ENCODE results near the gene INSL3.
"Not testable (repeated sequence)": the region's sequence is repeated elsewhere in the genome, so short reads cannot be mapped to it uniquely, and the experiment has no call there.

The INSL3 gene

GRCh38 chr19:17778968-17779929 lies 42.1 kb downstream of the INSL3 start:
- H3K79me2 ChIP-seq (ENCODE audit: insufficient read depth, low read length), result no peaks in the 10 kb centered on the region
- H3K27me3 ChIP-seq (ENCODE audit: insufficient read depth, low read length, poor library complexity, severe bottlenecking), result no peaks in the 10 kb centered on the region
- H2AFZ ChIP-seq (ENCODE audit: low read length), result no peak overlapping the region
- H3K36me3 ChIP-seq (ENCODE audit: insufficient read depth, low read length), result peaks cover 26% of the 10 kb centered on the region; the same call in 1 of the 2 replicates
- H3K9me2 ChIP-seq (replicated peaks; ENCODE audit: low read depth, low read length), result no peaks in the 10 kb centered on the region
- H3F3A ChIP-seq (ENCODE audit: low read depth), result no peaks in the 10 kb centered on the region
- no peak overlapping the region for H3K4me2 ChIP-seq (ENCODE audit: low read depth, low read length, poor library complexity, severe bottlenecking)
- no peaks in the 10 kb centered on the region for H4K20me1 ChIP-seq (ENCODE audit: insufficient read depth, low read length, poor library complexity, severe bottlenecking)
- no peaks in the 10 kb centered on the region for H3K4me1 ChIP-seq (ENCODE audit: insufficient read depth, low read length, poor library complexity, severe bottlenecking)
- H3K4me3 ChIP-seq (ENCODE audit: low read length, poor library complexity, severe bottlenecking), result no peak overlapping the region
- no peaks in the 10 kb centered on the region for H3K9me3 ChIP-seq (ENCODE audit: insufficient read depth, low read depth, low read length)
- no peak for TF ChIP-seq EZH2phosphoT487 (IDR thresholded peaks at IDR 0.05; ENCODE audit: borderline replicate concordance)
- TF ChIP-seq, protein P1, sequence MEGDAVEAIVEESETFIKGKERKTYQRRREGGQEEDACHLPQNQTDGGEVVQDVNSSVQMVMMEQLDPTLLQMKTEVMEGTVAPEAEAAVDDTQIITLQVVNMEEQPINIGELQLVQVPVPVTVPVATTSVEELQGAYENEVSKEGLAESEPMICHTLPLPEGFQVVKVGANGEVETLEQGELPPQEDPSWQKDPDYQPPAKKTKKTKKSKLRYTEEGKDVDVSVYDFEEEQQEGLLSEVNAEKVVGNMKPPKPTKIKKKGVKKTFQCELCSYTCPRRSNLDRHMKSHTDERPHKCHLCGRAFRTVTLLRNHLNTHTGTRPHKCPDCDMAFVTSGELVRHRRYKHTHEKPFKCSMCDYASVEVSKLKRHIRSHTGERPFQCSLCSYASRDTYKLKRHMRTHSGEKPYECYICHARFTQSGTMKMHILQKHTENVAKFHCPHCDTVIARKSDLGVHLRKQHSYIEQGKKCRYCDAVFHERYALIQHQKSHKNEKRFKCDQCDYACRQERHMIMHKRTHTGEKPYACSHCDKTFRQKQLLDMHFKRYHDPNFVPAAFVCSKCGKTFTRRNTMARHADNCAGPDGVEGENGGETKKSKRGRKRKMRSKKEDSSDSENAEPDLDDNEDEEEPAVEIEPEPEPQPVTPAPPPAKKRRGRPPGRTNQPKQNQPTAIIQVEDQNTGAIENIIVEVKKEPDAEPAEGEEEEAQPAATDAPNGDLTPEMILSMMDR (conservative IDR thresholded peaks at IDR 0.05; ENCODE audit: low read length), result no peak
- H3K9ac ChIP-seq (ENCODE audit: low read depth, low read length, poor library complexity, severe bottlenecking), result no peak overlapping the region

DNA sequence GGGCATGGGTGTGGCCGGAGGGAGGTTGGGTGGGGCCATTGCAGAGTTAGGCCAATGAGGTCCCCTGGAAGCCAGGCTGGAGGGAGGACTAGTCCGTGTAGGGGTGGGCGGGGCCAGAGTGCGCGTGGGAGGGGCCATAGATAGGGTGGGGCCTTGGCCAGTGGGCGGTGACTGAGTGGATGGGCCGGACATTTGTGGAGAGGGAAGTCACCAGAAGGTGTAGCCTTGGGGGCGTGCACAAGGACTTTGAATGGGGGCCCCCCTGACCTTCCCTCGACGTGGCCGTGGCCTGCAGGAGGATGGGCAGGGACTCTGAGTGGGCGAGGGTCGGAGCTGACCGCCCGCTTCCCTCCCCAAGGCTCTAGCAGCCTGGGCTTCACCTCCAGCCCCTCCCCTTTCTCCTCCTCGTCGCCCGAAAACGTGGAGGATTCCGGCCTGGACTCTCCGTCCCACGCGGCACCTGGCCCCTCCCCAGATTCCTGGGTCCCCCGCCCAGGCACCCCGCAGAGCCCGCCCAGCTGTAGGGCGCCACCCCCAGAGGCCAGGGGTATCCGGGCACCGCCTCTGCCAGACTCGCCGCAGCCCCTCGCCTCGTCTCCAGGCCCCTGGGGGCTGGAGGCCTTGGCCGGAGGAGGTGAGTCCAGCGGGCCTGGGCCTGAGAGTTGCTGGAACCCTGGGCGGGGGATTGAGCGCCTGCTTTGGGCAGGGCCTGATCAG lies 42.9 kb downstream of the INSL3 start:
- Histone ChIP-seq H3F3A (ENCODE audit: low read depth) (no peaks in the 10 kb centered on the region), H3K4me1 (ENCODE audit: insufficient read depth, low read length, poor library complexity, severe bottlenecking) (no peaks in the 10 kb centered on the region), H3K27me3 (ENCODE audit: insufficient read depth, low read length, poor library complexity, severe bottlenecking) (no peaks in the 10 kb centered on the region), H3K9me3 (ENCODE audit: insufficient read depth, low read depth, low read length) (no peaks in the 10 kb centered on the region), H3K79me2 (ENCODE audit: insufficient read depth, low read length) (no peaks in the 10 kb centered on the region), H4K20me1 (ENCODE audit: insufficient read depth, low read length, poor library complexity, severe bottlenecking) (no peaks in the 10 kb centered on the region), H2AFZ (ENCODE audit: low read length) (no peak overlapping the region), H3K36me3 (ENCODE audit: insufficient read depth, low read length) (peaks cover 28% of the 10 kb centered on the region; the same call in 1 of the 2 replicates), H3K9ac (ENCODE audit: low read depth, low read length, poor library complexity, severe bottlenecking) (no peak overlapping the region), H3K4me3 (ENCODE audit: low read length, poor library complexity, severe bottlenecking) (no peak overlapping the region), H3K4me2 (ENCODE audit: low read depth, low read length, poor library complexity, severe bottlenecking) (no peak overlapping the region), H3K9me2 (replicated peaks; ENCODE audit: low read depth, low read length) (no peaks in the 10 kb centered on the region)
- TF ChIP-seq EZH2phosphoT487 (IDR thresholded peaks at IDR 0.05; ENCODE audit: borderline replicate concordance), result no peak
- TF ChIP-seq, protein P1 (conservative IDR thresholded peaks at IDR 0.05; ENCODE audit: low read length), result no peak

GRCh38 chr19:17777840-17778239 lies 43.5 kb downstream of the INSL3 start:
- not testable (repeated sequence) for H3K4me1 ChIP-seq (ENCODE audit: insufficient read depth, low read length, poor library complexity, severe bottlenecking); H4K20me1 ChIP-seq (ENCODE audit: insufficient read depth, low read length, poor library complexity, severe bottlenecking); H3K4me2 ChIP-seq (ENCODE audit: low read depth, low read length, poor library complexity, severe bottlenecking); H3K9ac ChIP-seq (ENCODE audit: low read depth, low read length, poor library complexity, severe bottlenecking); H3K79me2 ChIP-seq (ENCODE audit: insufficient read depth, low read length); H3K27me3 ChIP-seq (ENCODE audit: insufficient read depth, low read length, poor library complexity, severe bottlenecking); H3F3A ChIP-seq (ENCODE audit: low read depth); H2AFZ ChIP-seq (ENCODE audit: low read length); H3K4me3 ChIP-seq (ENCODE audit: low read length, poor library complexity, severe bottlenecking); H3K9me2 ChIP-seq (replicated peaks; ENCODE audit: low read depth, low read length); H3K9me3 ChIP-seq (ENCODE audit: insufficient read depth, low read depth, low read length)
- H3K36me3 ChIP-seq (ENCODE audit: insufficient read depth, low read length), result peaks cover 34% of the 10 kb centered on the region; the same call in 1 of the 2 replicates
